GM12878 (cell line): Measurements from ENCODE around the gene C17orf114.

Experiments
- ATAC-seq: fragments of 200-7000 bp; cut with Tn5 transposase; 3 replicates; pipeline ENCODE4 v1.9.1; 2020; ENCODE audit warnings: mild to moderate bottlenecking, moderate library complexity
- BruUV-seq: library from RNA; stranded (reverse); fragments of 400-500 nt; replicated peaks from 2 replicates; lab custom pipeline; 2021; lab: Mats Ljungman, UMichigan
- CTCF ChIA-PET: fragments of 300-600 bp; sonication (Branson Sonifier 250); formaldehyde crosslinking; extraction: SDS; loops from one replicate; lab custom pipeline; 2021; ENCODE audit warnings: inconsistent platforms; lab: Yijun Ruan, JAX
- POLR2A ChIA-PET: fragments of 350-600 bp; formaldehyde crosslinking; extraction: SDS; loops from one replicate; lab custom pipeline; 2021; ENCODE audit warnings: inconsistent platforms; lab: Charles Lee
- RAD21 ChIA-PET: fragments of 300-600 bp; sonication (Branson Sonifier 250); formaldehyde crosslinking; loops from one replicate; lab custom pipeline; 2023; ENCODE audit warnings: antibody characterized with exemption; ENCODE audit not compliant: unreplicated experiment; lab: Charles Lee
- SMC1A ChIA-PET: fragments of 300-600 bp; sonication (Branson Sonifier 250); formaldehyde crosslinking; loops from one replicate; lab custom pipeline; 2023; ENCODE audit not compliant: unreplicated experiment, uncharacterized antibody; lab: Charles Lee
- DNase-seq: peaks from one replicate; pipeline ENCODE4 v3.0.0-alpha.2; 2011; ENCODE audit warnings: low read depth, low spot score
- FAIRE-seq: peaks from 3 replicates; lab custom pipeline; 2011; peaks lifted over from hg19 to GRCh38; lab: Jason Lieb, UNC
- H2AFZ ChIP-seq: 2 replicates; pipeline ENCODE4 v1.6.0; 2011; ENCODE audit warnings: low read depth, low read length, control low read depth; ENCODE audit not compliant: control insufficient read depth
- H3K27ac ChIP-seq: 2 replicates; pipeline ENCODE4 v1.5.1; 2011; ENCODE audit warnings: control low read depth; ENCODE audit not compliant: control insufficient read depth, insufficient read depth
- H3K27me3 ChIP-seq, 2 experiments: replicated peaks in 1 of 2; 2 replicates each; pipeline versions ENCODE4 v1.6.0 to v1.6.1; 2011; ENCODE audit warnings: low read length in 1 of 2; ENCODE audit not compliant: control insufficient read depth in 2 of 2, insufficient read depth in 2 of 2
- H3K36me3 ChIP-seq, 2 experiments: 2 replicates each; pipeline ENCODE4 v1.5.1; 2011; ENCODE audit warnings: low read length in 1 of 2; ENCODE audit not compliant: control insufficient read depth in 2 of 2, insufficient read depth in 2 of 2
- H3K4me1 ChIP-seq: 2 replicates; pipeline ENCODE4 v1.6.1; 2011; ENCODE audit warnings: mild to moderate bottlenecking, low read length, moderate library complexity, mixed read lengths; ENCODE audit not compliant: control insufficient read depth, insufficient read depth
- H3K4me2 ChIP-seq: 2 replicates; pipeline ENCODE4 v1.6.0; 2011; ENCODE audit warnings: control low read depth; ENCODE audit not compliant: control insufficient read depth, insufficient read depth
- H3K4me3 ChIP-seq: fragments of 200-600 bp; sonication (generic); 2 replicates; pipeline ENCODE4 v1.5.1; 2016
- H3K79me2 ChIP-seq: 2 replicates; pipeline ENCODE4 v1.6.0; 2011; ENCODE audit warnings: low read length; ENCODE audit not compliant: control insufficient read depth, insufficient read depth
- H3K9ac ChIP-seq: 2 replicates; pipeline ENCODE4 v1.8.0; 2011; ENCODE audit warnings: low read length, control low read depth, mixed read lengths; ENCODE audit not compliant: control insufficient read depth, insufficient read depth
- H3K9me3 ChIP-seq: replicated peaks from 3 replicates; pipeline ENCODE4 v1.5.1; 2011; ENCODE audit warnings: mild to moderate bottlenecking, low read length; ENCODE audit not compliant: control insufficient read depth, insufficient read depth
- H4K20me1 ChIP-seq: 2 replicates; pipeline ENCODE4 v1.6.0; 2011; ENCODE audit not compliant: control insufficient read depth, insufficient read depth
- RB1 ChIP-seq: fragments of 450-650 bp; formaldehyde crosslinking; IDR thresholded peaks from 2 replicates; pipeline ENCODE4 v1.6.1; 2017; ENCODE audit warnings: mild to moderate bottlenecking, borderline replicate concordance
- RUNX3 ChIP-seq: IDR thresholded peaks from 2 replicates; pipeline ENCODE4 v1.6.1; 2012; ENCODE audit warnings: low read length, inconsistent platforms
- WGBS: methylation state at CpG from one replicate; pipeline ENCODE4 v1.1.6; 2016; ENCODE audit warnings: low lambda C conversion rate; ENCODE audit not compliant: insufficient replicate concordance, insufficient coverage; ENCODE audit errors: missing lambda C conversion rate; 5-methylcytosine and 5-hydroxymethylcytosine counted together
- in situ Hi-C: fragments of 300-500 bp; cut with MboI; formaldehyde crosslinking; loops from 9 replicates; pipeline ENCODE4 v1.14.3; 2018; ENCODE audit warnings: mixed read lengths
- intact Hi-C: fragments of 100-400 bp; cut with micrococcal nuclease; formaldehyde crosslinking; loops from one replicate; pipeline ENCODE4 v1.14.2; 2022; ENCODE audit not compliant: unreplicated experiment
- TF ChIP-seq, protein P1 (sequence below): fragments of 150-350 bp; IDR thresholded peaks from 2 replicates; pipeline ENCODE4 v1.6.1; 2014; ENCODE audit warnings: mild to moderate bottlenecking, low read depth, low read length

C17orf114 gene

DNA sequence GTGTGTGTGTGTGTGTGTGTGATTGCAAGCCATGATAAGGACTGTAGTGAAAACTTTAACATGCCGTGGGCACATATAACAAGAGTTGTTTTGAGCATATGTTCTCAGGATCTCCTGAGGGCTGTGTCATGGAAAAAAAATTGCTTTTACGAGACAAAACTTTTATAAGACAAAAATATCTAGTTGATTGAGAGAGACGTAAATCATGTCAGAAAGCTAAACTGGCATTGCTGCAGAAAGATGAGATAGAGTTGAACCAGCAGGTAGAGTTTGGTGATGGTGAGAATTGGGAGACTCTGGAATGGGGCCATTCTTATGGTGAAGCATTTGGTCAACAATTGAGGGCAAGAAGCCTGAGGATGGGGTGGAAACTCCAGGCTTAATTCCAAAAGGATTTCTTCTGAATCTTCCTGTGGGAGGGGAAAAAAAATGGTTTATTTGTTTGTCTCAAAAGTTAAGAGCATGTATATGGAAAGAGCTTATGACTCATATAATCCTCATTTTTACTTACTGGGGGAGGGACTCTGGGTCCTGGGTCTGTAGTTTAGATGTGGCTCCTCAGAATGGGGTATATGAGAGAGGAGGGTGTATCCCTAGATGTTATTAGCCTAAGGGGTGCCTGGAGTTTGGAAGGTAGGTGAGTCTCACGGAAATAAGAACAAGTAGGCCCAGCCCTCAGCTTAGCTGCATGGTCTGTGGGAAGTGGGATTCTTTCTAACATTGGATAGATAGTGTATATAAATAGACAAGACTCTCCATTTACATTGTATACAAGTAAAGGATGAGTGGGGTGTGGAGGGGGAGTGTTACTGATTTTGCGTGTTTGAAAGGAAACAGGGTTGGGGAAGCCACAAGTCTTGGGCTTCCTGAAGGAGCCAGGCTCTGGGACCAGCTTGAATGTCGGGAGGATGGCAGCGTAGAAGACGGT is 38.1 kb upstream of the C17orf114 start:
- Histone ChIP-seq H3K36me3 (no peaks in the 10 kb centered on the region; a peak in 2 of 4 replicates), H3K79me2 (peaks cover 24% of the 10 kb centered on the region), H3K4me1 (peaks cover 19% of the 10 kb centered on the region), H2AFZ (no peak overlapping the region), H4K20me1 (peaks cover 12% of the 10 kb centered on the region), H3K9ac (no peak overlapping the region), H3K4me3 (no peak overlapping the region), H3K4me2 (peak overlapping the region; percentile 19; the same call in 1 of the 2 replicates), H3K27me3 (no peaks in the 10 kb centered on the region), H3K9me3 (no peaks in the 10 kb centered on the region), H3K27ac (no peak overlapping the region)
- 88% methylated on average over 8 of the region's 8 CpGs for WGBS
- DNase-seq (no peak), FAIRE-seq (no peak), ATAC-seq (no peak)
- BruUV-seq = no TSS peak
- CTCF ChIA-PET = interaction anchor here (1.2 kb wide), 1 partner anchor 50 kb away, joined by 5 read pairs; no protein-coding TSS in a partner anchor
- SMC1A ChIA-PET = no interaction called here
- in situ Hi-C loops (no loop called here), intact Hi-C loops (no loop called here)
- POLR2A ChIA-PET = interaction anchor here (0.5 kb wide), 1 partner anchor 139 kb away, joined by 3 read pairs; no protein-coding TSS in a partner anchor
- RAD21 ChIA-PET = interaction anchor here (0.5 to 0.6 kb wide), 2 partner anchors 112 to 130 kb away, joined by 3 to 4 read pairs; partner anchors contain the start of gene ARRB2
- TF ChIP-seq, protein P1, sequence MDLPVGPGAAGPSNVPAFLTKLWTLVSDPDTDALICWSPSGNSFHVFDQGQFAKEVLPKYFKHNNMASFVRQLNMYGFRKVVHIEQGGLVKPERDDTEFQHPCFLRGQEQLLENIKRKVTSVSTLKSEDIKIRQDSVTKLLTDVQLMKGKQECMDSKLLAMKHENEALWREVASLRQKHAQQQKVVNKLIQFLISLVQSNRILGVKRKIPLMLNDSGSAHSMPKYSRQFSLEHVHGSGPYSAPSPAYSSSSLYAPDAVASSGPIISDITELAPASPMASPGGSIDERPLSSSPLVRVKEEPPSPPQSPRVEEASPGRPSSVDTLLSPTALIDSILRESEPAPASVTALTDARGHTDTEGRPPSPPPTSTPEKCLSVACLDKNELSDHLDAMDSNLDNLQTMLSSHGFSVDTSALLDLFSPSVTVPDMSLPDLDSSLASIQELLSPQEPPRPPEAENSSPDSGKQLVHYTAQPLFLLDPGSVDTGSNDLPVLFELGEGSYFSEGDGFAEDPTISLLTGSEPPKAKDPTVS = no peak
- TF ChIP-seq, all 136 proteins: peak for 0

GRCh38 chr17:4839221-4839620 is 37.1 kb upstream of the C17orf114 start:
- TF ChIP-seq RB1 = no peak
- peak; percentile 21; the same call in 1 of the 2 replicates for TF ChIP-seq RUNX3
- H3K27me3 ChIP-seq = no peaks in the 10 kb centered on the region
- peaks cover 34% of the 10 kb centered on the region for H3K79me2 ChIP-seq
- H3K4me2 ChIP-seq = no peak overlapping the region
- no peak overlapping the region for H3K27ac ChIP-seq
- peaks cover 9% of the 10 kb centered on the region for H4K20me1 ChIP-seq
- H2AFZ ChIP-seq = no peak overlapping the region
- H3K4me1 ChIP-seq = peaks cover 29% of the 10 kb centered on the region
- WGBS = 73% methylated on average over 7 of the region's 8 CpGs
- ATAC-seq (no peak), FAIRE-seq (no peak), DNase-seq (no peak)
- H3K4me3 ChIP-seq = no peak overlapping the region
- ChIA-PET POLR2A (no interaction called here), SMC1A (no interaction called here), RAD21 (no interaction called here), CTCF (no interaction called here)
- no peaks in the 10 kb centered on the region for H3K9me3 ChIP-seq
- no TSS peak for BruUV-seq
- in situ Hi-C loops (no loop called here), intact Hi-C loops (no loop called here)
- no peak overlapping the region for H3K9ac ChIP-seq
- no peaks in the 10 kb centered on the region; a peak in 2 of 4 replicates for H3K36me3 ChIP-seq
